Duodenal mucosa (tissue), 2 donors: ENCODE results near the gene DEAF1.

Experiments
- H3K27ac ChIP-seq: one replicate; pipeline ENCODE4 v1.7.0; 2013; ENCODE audit warnings: low read depth, low read length
- H3K27me3 ChIP-seq, 2 donors: one replicate each; pipeline ENCODE4 v1.7.0; 2013; ENCODE audit warnings: low read length in 2 of 2, control low read depth in 1 of 2; ENCODE audit not compliant: insufficient read depth in 2 of 2, control insufficient read depth in 1 of 2
- H3K36me3 ChIP-seq, 2 donors: one replicate each; pipeline ENCODE4 v1.7.0; 2013; ENCODE audit warnings: low read length in 2 of 2, control low read depth in 1 of 2; ENCODE audit not compliant: insufficient read depth in 2 of 2, control insufficient read depth in 1 of 2
- H3K4me1 ChIP-seq, 2 donors: one replicate each; pipeline ENCODE4 v1.7.0; 2013; ENCODE audit warnings: low read length in 2 of 2, control low read depth in 1 of 2; ENCODE audit not compliant: insufficient read depth in 2 of 2, control insufficient read depth in 1 of 2
- H3K4me3 ChIP-seq, 2 donors: one replicate each; pipeline ENCODE4 v1.7.0; 2013; ENCODE audit warnings: low read length in 2 of 2, low read depth in 1 of 2
- H3K9ac ChIP-seq, 2 donors: one replicate each; pipeline ENCODE4 v1.7.0; 2013; ENCODE audit warnings: low read length in 2 of 2, low read depth in 1 of 2
- H3K9me3 ChIP-seq, 2 donors: one replicate each; pipeline ENCODE4 v1.7.0; 2013; ENCODE audit warnings: low read length in 2 of 2, control low read depth in 1 of 2; ENCODE audit not compliant: control insufficient read depth in 1 of 2

Gene DEAF1

GRCh38 chr11:612961-613300 lies 82.1 kb downstream of the DEAF1 start:
- Histone ChIP-seq H3K9me3 (no peaks in the 10 kb centered on the region), H3K4me3 (no peak overlapping the region), H3K27ac (peak overlapping the region; percentile 62), H3K36me3 (peaks cover 37 to 59% of the 10 kb centered on the region in 2 donors), H3K27me3 (no peaks in the 10 kb centered on the region), H3K4me1 (peaks cover 45 to 49% of the 10 kb centered on the region in 2 donors), H3K9ac (peak overlapping the region in 1 of 2 donors; percentile 25)

GRCh38 chr11:612201-612960 lies 82.6 kb downstream of the DEAF1 start:
- Histone ChIP-seq H3K27me3 (no peaks in the 10 kb centered on the region), H3K9ac (peak overlapping the region; percentile 41 to 43), H3K4me1 (peaks cover 45 to 49% of the 10 kb centered on the region in 2 donors), H3K4me3 (no peak overlapping the region), H3K9me3 (no peaks in the 10 kb centered on the region), H3K36me3 (peaks cover 42 to 65% of the 10 kb centered on the region in 2 donors), H3K27ac (peak overlapping the region; percentile 62)

- Histone ChIP-seq H3K27me3 (no peaks in the 10 kb centered on the region), H3K36me3 (peaks cover 49 to 76% of the 10 kb centered on the region in 2 donors), H3K27ac (no peak overlapping the region), H3K4me1 (peaks cover 45% of the 10 kb centered on the region in 2 donors), H3K4me3 (no peak overlapping the region), H3K9me3 (no peaks in the 10 kb centered on the region), H3K9ac (no peak overlapping the region)
Observed at GRCh38 chr11:611001-611996, 83.7 kb downstream of the DEAF1 start.

GRCh38 chr11:610146-610801 lies 84.7 kb downstream of the DEAF1 start:
- Histone ChIP-seq H3K9me3 (no peaks in the 10 kb centered on the region), H3K27ac (no peak overlapping the region), H3K4me1 (peaks cover 43 to 44% of the 10 kb centered on the region in 2 donors), H3K4me3 (no peak overlapping the region), H3K36me3 (peaks cover 56 to 86% of the 10 kb centered on the region in 2 donors), H3K27me3 (no peaks in the 10 kb centered on the region), H3K9ac (no peak overlapping the region)

DNA sequence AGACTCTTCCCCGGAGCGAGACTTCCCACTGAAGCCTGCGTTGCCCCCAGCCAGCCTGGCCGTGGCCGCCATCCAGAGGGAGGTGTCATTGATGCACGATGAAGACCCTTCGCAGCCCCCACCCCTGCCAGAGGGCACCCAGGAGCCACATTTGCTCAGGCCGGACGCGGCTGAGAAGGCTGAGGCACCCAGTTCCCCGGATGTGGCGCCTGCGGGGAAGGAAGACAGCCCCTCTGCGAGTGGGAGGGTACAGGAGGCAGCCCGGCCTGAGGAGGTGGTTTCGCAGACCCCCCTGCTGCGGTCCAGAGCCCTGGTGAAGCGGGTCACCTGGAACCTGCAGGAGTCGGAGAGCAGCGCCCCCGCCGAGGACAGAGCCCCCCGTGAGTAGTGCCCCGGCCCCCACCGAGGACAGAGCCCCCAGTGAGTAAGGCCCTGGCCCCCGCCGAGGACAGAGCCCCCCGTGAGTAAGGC lies 85.6 kb downstream of the DEAF1 start:
- Histone ChIP-seq H3K36me3 (peaks cover 65 to 92% of the 10 kb centered on the region in 2 donors), H3K4me3 (no peak overlapping the region), H3K27ac (no peak overlapping the region), H3K9ac (no peak overlapping the region), H3K9me3 (no peaks in the 10 kb centered on the region), H3K27me3 (no peaks in the 10 kb centered on the region), H3K4me1 (peaks cover 35% of the 10 kb centered on the region in 2 donors)

GRCh38 chr11:608791-609251 lies 86.2 kb downstream of the DEAF1 start:
- peaks cover 65 to 94% of the 10 kb centered on the region in 2 donors for H3K36me3 ChIP-seq
- no peak overlapping the region for H3K9ac ChIP-seq
- peaks cover 29% of the 10 kb centered on the region in 2 donors for H3K4me1 ChIP-seq
- H3K9me3 ChIP-seq, result no peaks in the 10 kb centered on the region
- H3K27me3 ChIP-seq, result no peaks in the 10 kb centered on the region
- H3K4me3 ChIP-seq, result no peak overlapping the region
- H3K27ac ChIP-seq, result no peak overlapping the region

DNA sequence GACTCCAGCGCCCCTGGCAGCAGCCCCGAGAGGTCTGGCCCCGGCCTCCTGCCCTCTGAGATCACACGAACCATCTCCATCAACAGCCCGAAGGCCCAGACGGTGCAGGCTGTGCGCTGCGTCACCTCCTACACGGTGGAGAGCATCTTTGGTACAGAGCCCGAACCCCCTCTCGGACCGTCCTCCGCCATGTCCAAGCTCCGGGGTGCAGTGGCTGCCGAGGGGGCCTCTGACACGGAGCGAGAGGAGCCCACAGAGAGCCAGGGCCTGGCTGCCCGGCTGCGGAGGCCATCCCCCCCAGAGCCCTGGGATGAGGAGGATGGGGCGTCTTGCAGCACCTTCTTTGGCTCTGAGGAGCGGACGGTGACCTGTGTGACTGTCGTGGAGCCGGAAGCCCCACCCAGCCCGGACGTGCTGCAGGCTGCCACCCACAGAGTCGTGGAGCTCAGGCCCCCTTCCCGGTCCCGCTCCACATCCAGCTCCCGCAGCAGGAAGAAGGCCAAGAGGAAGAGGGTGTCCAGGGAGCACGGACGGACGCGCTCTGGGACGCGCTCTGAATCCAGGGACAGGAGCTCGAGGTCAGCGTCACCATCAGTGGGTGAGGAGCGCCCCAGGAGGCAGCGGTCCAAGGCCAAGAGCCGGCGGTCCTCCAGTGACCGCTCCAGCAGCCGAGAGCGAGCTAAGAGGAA lies 86.9 kb downstream of the DEAF1 start:
- H3K9me3 ChIP-seq, result no peaks in the 10 kb centered on the region
- H3K4me1 ChIP-seq, result peaks cover 24 to 25% of the 10 kb centered on the region in 2 donors
- H3K27ac ChIP-seq, result no peak overlapping the region
- H3K9ac ChIP-seq, result no peak overlapping the region
- H3K4me3 ChIP-seq, result no peak overlapping the region
- H3K27me3 ChIP-seq, result no peaks in the 10 kb centered on the region
- peaks cover 67 to 95% of the 10 kb centered on the region in 2 donors for H3K36me3 ChIP-seq

- H3K36me3 ChIP-seq, result peaks cover 64 to 93% of the 10 kb centered on the region in 2 donors
Observed at GRCh38 chr11:607020-607780, 87.8 kb downstream of the DEAF1 start.

GRCh38 chr11:606245-606644 lies 88.8 kb downstream of the DEAF1 start:
- H3K9ac ChIP-seq, result no peak overlapping the region
- H3K27me3 ChIP-seq, result no peaks in the 10 kb centered on the region
- H3K27ac ChIP-seq, result no peak overlapping the region
- H3K9me3 ChIP-seq, result no peaks in the 10 kb centered on the region
- H3K4me1 ChIP-seq, result peaks cover 5 to 8% of the 10 kb centered on the region in 2 donors
- H3K36me3 ChIP-seq, result peaks cover 64 to 93% of the 10 kb centered on the region in 2 donors
- no peak overlapping the region for H3K4me3 ChIP-seq

More at GRCh38 chr11:607020-607780, 87.8 kb downstream of the DEAF1 start:
- Histone ChIP-seq H3K4me1 (peaks cover 15% of the 10 kb centered on the region in 2 donors), H3K9me3 (no peaks in the 10 kb centered on the region), H3K4me3 (no peak overlapping the region), H3K27me3 (no peaks in the 10 kb centered on the region), H3K9ac (no peak overlapping the region), H3K27ac (no peak overlapping the region)
